Activated CD4-positive, alpha-beta T cell treated with anti-CD3 and anti-CD28 coated beads for 4 hours (primary cell): Measurements from ENCODE around the gene SOX9.
"Not testable (repeated sequence)": the region's sequence is repeated elsewhere in the genome, so short reads cannot be mapped to it uniquely, and the experiment has no call there.

ENCODE experiments used
- DNase-seq, 2 donors: peaks; one replicate each; pipeline ENCODE4 v3.0.0-alpha.2; 2020

The SOX9 gene

DNA sequence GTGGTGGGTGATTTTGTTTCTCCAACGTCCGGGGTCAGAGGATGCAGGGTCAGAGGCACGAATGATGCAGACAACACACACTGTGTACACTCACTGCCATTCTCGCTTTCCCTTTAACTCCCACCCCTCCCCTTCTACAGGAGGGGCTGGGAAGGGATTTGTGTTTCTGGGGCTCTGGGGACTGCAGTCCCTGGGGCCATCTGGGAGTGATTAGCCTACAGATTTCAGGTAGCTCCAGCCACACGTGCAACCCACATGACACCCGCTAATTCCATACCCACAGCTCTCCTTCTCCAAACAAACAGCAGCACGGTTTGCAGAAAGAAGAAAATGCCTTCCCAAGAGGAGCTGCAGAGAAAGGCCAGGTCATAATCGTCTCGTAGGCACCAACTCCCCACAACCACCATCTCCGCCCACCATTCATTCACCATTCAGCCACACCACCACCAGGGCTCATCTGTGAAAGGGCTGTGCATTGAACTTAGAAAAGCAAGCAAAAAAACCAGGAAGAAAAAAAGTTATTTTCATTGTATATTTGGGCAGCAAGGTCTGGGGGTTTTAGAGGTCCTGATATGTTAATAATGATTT is 9.4 kb upstream of the SOX9 start:
- no peak for DNase-seq

DNA sequence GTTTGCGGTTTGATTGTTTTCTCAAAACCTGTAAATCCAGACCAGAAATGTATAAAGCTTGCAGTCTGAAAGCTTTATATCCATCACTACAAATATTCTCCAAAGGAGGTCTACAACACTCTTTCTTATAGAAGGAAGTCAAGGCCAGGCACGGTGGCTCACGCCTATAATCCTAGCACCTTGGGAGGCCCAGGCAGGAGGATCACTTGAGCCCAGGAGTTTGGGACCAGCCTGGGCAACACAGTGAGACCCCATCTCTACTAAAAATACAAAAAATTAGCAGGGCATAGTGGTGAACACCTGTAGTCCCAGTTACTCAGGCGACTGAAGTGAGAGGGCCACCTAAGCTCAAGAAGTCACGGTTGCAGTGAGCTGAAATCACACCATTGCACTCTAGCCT is 8.9 kb upstream of the SOX9 start:
- not testable (repeated sequence) for DNase-seq

DNA sequence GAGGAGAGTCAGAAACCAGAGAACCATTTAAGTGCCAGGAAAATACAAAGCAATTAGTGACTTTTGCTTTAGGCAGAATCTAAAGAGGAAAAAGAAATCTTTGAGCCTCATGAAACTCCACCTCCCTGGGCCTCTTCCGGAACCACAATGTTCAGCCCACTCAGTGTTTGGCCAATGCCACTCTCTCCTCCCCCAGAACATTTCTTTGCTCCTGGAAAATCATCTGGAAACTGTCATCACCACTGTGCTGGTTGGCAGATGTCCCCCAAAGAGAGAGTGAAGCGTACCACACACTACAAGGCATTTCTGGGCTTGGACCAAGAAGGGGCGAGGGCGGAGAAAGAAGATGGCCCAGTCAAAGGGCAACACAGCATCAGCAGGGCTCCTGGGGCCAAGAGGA is 7.1 kb upstream of the SOX9 start:
- no peak for DNase-seq

DNA sequence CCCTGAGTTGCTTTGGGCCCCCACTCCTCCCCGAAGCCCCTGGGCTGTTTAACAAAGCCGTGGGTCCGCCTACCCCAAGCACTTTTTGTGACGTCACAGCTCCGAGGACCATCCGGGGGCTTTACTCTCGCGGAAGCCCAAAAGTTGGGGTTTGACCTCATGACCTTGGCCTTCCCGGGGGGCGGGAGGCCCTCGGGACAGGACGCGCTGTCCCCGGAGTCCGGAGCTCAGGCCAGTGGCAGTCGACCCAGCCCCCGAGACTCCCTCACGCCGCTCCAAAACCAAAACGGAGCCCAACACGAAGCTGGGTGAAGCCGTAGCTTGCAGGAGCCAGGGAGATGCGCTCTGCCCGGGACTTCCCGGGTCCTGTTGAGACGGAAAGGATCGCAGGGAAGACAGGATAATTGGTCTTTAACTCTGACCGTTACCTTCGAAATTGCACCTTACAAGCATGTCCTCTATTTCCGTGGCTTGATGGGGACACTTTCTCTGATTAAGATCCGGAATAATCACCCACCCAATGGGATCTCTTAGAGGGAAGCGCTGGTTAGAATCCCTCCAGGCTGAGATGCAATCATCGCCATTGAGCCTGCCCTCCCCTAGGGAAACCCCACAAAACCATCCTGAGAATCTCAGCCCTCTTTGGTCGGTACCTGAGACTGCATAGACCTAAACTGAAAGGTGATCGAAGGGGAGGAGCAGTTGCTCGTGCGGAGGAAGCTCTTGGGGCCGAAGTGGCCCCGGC is 4.9 kb upstream of the SOX9 start:
- no peak for DNase-seq

DNA sequence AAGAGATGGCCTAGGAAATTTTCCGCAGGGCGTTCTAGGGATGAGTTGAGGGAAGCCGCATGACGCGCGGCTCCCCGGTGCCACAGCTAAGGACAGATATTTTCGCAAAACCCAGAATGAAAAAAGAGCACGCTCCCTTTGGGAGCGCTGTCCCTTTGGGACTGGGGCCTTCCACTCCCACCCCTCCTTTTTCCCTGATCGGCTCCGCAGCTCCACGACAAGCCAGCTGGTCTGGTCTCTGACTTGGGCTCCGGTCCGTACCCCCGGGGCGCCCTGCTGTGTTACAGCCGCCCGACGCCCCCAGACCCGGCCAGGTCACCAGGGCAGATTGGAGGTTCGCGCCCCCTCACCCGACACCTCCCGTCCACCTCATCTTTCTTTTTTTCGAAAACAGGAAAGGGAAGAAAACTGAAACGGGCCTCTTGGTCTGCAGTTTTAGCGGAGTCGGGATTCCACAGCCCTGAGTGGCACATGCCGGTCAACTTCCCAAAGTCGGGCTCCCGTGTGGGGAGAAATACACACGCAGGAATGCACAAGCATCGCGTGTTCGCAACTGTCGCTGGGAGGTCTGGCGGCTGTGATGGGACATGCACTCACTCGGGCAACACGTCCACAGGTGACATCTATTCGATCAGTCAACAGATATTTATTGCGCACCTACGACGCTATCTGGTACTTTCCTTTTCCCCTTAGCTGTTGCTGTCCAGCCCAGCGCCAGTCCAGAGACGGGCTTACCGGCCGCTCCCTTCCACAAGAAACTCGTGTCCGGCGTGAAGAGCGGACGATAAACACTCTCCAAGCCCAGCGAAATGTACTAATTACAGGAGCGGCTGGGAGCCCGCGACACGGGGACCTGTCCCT is 3.9 kb upstream of the SOX9 start:
- DNase-seq = no peak

DNA sequence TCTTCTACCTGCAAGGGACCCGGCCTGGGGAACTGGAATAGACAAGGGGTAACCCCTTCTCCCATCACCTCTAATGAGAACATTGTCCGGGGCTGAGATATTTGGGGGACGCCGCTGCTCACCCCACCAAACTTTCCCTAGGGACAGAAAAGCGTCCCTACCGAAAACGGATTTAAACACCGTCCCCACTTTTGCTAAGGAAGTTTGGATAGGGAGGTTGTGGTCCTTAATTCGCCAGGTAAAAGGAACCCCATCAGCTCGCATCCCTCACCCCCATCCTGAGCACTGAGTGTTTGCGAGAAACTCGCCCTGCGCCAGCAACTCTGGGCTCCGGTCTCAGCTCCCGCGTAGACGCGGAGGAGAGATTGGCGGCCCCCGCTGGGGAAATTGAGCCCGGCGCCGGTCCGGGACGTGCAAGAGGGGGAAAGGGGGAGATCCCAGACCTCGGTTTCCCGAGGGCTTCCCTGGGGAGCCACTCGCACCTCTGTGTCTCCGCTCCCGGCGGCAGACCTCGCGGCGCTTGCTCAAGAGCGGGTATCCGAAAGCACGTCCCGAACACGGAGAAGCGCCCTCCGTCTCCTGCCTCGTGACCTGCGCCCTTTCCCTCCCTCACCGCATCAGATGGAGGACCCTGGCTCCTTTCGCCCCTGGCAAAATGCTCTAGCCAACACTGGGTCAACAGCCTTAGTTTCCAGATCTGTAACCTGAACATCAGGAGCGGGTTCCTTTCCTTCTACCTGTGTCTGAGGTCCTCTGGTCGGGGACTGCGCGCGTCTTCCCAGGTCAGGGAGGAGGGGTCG is 3.1 kb upstream of the SOX9 start:
- no peak for DNase-seq

DNA sequence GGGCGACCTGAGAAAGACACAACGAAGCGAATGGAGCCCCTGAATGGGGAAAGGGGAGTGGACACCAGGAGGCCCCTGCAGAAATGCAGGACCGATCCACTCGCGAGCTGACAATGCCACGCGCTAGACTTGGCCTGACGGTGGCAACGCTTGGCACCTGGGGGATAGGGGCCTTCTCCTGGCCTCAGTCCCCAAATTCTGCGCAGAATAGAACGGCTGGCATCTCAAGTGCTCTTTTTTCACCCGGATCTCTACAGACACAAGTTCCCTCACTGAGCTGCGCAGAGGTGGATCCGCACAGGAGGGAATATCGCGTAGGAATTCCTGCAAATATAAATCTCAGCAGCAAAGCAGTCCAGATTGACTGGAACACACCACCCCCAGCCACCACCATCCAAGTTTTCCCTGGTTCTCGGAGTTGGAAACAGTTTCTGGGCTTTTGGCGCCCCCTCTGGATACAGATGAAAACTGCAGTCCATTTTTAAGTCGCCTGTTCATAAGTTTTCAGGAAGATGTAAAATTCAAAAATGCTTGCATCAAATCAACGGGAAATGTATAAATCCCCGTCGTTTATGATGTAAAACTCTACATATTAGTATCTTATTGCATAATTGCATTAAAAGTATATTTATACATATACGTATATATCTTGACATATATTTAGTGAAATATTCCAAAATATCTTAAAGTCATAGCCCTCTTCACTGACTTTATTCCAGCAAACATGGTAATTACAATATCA is 2.3 kb upstream of the SOX9 start:
- no peak for DNase-seq

DNA sequence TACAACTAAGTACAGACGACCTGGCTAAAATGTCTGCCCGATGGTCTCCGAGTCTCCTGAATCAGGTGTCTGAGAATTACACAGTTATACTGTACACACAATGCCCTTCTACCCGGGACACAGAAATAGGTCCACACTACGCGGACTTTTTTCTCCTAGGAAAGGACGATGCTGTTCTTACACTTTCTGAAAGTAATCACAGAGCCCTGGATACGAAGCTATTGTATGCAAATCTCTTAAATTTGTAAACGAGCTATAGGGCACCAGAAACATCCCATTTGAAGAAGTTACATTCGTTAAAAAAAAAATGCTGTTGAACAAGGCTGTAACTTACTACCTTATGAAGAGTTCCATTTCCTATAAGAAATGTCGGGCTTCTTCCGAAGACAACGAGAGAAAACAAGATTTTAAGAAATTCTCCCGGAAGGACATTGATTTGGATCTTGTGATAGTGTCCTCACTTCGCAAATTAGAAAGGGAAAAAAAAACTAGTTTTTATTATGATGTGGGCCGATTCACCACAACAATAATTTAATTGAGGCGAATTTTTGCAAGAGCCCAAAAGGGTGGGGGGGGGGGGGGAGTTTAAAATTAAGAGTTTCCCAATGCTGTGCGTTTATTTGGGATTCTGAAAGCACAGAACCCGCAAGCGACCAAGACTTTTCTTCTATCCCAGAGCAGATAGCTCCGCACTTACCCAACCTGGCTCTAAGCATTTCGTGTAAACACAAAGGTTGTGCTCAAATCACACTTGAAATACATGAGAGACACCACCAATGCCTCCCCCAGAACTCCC is 1.5 kb upstream of the SOX9 start:
- DNase-seq = no peak

DNA sequence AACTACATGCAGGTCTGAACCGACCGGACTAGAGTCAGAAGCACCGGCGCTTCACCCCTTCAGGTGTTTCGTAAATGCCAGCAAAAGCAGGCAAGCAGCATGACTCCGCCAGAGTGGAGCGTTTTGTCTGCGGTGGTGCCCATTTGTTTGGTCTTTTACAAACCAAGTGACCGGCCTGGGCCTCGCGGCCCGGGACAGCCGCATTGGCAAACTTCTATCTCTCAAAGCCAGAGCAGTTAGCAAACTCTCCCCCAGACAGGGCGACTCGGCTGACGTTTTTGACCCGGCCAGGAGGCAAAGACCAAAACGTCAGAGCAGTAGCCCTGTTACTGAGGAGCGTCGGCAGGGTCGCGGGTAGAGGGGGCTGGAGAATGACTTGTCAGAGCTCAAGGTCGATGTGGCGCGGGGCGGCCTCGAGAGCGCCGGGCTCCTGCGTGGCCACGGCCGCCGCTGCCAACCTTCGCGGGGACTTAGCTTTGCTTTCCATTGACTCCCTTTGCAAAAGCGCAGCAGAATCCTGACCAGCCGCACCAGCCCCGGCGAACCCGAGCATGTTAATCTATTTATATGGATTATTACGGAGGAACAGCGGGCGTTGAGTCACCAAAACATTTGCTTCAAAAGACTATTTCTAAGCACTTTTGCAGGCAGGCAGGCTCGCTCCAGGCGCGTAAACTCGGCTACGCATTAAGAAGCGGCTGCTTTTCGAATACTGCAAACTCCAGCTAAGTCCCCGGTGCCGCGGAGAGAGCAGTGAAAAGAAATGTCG is 763 bp upstream of the SOX9 start:
- no peak for DNase-seq

DNA sequence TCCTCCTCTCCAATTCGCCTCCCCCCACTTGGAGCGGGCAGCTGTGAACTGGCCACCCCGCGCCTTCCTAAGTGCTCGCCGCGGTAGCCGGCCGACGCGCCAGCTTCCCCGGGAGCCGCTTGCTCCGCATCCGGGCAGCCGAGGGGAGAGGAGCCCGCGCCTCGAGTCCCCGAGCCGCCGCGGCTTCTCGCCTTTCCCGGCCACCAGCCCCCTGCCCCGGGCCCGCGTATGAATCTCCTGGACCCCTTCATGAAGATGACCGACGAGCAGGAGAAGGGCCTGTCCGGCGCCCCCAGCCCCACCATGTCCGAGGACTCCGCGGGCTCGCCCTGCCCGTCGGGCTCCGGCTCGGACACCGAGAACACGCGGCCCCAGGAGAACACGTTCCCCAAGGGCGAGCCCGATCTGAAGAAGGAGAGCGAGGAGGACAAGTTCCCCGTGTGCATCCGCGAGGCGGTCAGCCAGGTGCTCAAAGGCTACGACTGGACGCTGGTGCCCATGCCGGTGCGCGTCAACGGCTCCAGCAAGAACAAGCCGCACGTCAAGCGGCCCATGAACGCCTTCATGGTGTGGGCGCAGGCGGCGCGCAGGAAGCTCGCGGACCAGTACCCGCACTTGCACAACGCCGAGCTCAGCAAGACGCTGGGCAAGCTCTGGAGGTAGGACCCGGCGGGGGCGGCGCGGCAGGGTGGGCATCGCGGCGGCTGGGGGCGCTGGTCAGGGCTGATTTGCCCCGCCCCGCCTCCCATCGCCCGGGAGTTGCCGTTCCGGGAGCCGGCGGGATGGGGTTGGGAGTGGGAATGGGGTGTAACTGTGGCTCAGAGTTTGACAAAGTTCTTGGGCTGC is 567 bp downstream of the SOX9 start:
- no peak for DNase-seq

DNA sequence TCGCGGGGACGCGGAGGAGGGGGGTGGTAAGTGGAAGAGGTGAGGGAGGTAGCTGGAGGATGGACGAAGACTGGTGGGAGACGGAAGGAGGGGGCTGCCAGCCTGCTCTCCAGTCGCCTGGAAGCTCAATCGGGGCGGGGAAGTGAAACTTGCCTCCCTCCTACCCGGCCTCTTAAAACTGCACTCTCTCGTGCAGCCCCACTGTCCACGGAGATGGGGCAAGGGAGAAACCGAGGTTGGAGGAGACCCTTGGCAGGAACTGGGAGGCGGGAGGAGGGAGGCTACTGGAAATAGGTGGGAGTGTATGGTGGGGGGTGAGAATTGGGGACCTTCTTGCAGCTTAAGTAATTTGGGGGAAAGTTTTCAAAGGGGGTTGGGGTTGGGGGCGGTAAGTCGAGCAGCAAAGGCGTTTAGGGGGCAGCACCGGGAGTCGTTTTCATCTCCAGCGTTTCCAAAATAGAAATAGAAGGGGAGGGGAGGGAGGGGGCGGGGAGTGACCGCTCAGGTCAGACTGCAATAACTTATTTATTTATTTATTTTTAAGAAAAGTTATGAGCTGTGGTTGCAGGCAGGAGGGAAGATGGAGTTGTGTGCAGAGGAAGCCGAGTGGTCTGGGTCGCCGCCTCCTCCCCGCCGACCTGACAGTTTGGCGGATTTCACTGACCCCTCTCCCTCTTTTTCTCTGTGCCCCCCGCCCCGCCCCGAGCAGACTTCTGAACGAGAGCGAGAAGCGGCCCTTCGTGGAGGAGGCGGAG is 1.4 kb downstream of the SOX9 start:
- no peak for DNase-seq

DNA sequence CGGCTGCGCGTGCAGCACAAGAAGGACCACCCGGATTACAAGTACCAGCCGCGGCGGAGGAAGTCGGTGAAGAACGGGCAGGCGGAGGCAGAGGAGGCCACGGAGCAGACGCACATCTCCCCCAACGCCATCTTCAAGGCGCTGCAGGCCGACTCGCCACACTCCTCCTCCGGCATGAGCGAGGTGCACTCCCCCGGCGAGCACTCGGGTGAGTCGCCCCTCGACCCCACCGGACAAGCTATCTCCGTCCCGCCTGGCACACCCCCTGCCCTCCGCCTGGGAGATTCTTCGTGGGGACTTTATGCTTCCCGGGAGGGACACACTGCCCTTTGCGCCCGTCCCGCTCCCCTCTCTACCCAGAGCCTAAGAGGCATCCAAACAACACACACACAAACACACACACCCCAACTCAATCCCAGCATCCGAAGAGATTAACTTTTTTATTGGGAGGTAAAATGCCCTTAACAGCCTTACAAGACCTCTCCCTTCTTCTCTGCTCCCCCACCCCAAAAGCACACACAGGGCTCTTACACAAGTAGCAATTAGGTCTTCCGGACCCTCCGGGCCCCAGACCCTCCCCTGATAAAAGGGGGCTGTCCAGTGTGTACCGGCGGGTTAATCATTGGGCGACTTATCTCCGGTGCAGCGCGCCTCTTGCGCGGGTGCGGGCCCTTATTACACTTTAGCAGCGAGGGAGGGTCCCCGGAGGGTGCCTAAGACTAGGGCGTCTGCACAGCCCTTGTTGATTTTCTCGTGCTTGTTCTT is 2.1 kb downstream of the SOX9 start:
- no peak for DNase-seq

DNA sequence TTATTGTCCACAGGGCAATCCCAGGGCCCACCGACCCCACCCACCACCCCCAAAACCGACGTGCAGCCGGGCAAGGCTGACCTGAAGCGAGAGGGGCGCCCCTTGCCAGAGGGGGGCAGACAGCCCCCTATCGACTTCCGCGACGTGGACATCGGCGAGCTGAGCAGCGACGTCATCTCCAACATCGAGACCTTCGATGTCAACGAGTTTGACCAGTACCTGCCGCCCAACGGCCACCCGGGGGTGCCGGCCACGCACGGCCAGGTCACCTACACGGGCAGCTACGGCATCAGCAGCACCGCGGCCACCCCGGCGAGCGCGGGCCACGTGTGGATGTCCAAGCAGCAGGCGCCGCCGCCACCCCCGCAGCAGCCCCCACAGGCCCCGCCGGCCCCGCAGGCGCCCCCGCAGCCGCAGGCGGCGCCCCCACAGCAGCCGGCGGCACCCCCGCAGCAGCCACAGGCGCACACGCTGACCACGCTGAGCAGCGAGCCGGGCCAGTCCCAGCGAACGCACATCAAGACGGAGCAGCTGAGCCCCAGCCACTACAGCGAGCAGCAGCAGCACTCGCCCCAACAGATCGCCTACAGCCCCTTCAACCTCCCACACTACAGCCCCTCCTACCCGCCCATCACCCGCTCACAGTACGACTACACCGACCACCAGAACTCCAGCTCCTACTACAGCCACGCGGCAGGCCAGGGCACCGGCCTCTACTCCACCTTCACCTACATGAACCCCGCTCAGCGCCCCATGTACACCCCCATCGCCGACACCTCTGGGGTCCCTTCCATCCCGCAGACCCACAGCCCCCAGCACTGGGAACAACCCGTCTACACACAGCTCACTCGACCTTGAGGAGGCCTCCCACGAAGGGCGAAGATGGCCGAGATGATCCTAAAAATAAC is 3.0 kb downstream of the SOX9 start:
- no peak for DNase-seq

DNA sequence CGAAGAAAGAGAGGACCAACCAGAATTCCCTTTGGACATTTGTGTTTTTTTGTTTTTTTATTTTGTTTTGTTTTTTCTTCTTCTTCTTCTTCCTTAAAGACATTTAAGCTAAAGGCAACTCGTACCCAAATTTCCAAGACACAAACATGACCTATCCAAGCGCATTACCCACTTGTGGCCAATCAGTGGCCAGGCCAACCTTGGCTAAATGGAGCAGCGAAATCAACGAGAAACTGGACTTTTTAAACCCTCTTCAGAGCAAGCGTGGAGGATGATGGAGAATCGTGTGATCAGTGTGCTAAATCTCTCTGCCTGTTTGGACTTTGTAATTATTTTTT is 3.6 kb downstream of the SOX9 start:
- no peak for DNase-seq

DNA sequence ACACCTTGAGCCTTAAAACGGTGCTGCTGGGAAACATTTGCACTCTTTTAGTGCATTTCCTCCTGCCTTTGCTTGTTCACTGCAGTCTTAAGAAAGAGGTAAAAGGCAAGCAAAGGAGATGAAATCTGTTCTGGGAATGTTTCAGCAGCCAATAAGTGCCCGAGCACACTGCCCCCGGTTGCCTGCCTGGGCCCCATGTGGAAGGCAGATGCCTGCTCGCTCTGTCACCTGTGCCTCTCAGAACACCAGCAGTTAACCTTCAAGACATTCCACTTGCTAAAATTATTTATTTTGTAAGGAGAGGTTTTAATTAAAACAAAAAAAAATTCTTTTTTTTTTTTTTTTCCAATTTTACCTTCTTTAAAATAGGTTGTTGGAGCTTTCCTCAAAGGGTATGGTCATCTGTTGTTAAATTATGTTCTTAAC is 4.4 kb downstream of the SOX9 start:
- DNase-seq = no peak

DNA sequence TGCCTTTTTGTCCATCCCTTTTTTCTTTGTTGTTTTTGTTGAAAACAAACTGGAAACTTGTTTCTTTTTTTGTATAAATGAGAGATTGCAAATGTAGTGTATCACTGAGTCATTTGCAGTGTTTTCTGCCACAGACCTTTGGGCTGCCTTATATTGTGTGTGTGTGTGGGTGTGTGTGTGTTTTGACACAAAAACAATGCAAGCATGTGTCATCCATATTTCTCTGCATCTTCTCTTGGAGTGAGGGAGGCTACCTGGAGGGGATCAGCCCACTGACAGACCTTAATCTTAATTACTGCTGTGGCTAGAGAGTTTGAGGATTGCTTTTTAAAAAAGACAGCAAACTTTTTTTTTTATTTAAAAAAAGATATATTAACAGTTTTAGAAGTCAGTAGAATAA is 4.9 kb downstream of the SOX9 start:
- DNase-seq = no peak
